Glomerular visceral epithelial cell (primary cell): ENCODE data around the gene SRRD.

ENCODE experiments used
- DNase-seq: peaks from one replicate; pipeline ENCODE4 v3.0.0-alpha.2; 2016; ENCODE audit errors: extremely low spot score

The SRRD gene

DNA sequence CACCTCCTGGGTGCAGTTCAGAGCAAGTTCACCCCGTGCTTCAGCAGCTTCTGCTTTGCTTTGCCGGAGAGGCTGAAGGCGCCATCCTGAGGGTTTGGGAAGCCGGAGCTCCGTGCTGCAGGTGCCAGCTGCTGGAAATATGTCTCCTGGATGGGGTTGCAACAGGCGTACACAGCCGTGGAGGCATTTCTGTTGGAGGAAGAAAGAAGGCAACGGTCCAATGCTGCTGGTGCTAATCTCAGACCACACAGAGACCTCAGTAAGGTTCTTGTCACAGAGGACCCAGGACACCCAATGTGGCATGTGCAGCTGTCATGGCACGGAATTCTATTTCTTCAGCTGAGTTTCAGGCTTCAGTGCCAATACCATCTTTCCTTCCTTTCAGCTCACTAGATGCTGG lies 30.5 kb upstream of the SRRD start:
- no peak for DNase-seq

GRCh38 chr22:26453812-26454500 lies 29.7 kb upstream of the SRRD start:
- no peak for DNase-seq

- DNase-seq = no peak
These were observed 25.9 kb upstream of the SRRD start for GRCh38 chr22:26457661-26458272.

- no peak for DNase-seq
These were observed 23.5 kb upstream of the SRRD start for GRCh38 chr22:26460202-26460601.

DNA sequence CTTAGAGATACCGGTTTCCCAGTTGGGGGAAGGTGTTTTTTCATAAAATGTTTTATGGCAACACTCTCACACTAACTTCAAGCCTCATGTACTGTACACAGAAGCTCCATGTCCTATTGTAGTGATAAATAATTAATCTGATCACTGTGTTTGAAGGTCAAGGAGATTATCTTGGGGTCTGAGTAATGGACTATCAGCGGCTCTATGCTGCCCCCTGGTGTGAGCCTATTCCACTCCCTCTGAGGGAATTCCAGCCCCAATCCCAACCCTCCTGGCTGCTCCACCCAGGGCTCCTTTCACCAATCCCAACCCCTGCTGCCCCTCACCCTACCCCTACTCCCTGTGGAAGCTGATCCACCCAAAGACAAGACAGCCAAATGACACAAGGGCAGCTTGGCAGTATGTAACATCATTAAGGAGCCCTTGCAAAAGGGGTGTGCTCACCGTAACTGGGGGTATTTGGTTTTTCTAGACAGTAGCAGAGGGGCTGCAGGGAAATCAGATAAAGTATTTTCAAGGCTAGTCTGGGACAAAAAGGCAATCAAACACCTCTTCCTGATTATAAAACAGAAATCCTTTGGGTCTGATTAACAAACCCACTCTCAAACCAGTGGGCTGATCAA lies 22.4 kb upstream of the SRRD start:
- DNase-seq = peak; percentile 59

DNA sequence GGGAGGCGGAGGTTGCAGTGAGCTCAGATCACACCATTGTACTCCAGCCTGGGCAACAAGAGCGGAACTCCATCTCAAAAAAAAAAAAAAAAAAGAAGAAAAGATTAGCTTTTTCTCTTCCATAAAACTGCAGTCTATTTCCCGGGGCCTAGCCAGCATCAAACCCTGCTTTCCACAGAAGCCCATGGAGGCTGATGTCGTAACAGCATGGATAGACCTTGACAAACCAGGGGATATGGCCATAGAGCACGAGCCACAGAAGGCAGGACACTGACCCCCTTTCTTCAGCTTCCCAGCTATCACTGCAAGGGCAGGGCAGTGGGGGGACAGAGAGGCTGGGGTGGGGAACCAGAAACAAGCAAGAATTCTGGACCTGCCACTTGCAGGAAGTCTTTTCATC lies 21.6 kb upstream of the SRRD start:
- no peak for DNase-seq

GRCh38 chr22:26462641-26463040 lies 21.0 kb upstream of the SRRD start:
- no peak for DNase-seq

GRCh38 chr22:26463101-26463661 lies 20.5 kb upstream of the SRRD start:
- DNase-seq = no peak

GRCh38 chr22:26463688-26464087 lies 20.0 kb upstream of the SRRD start:
- DNase-seq = no peak

- no peak for DNase-seq
These were observed 19.4 kb upstream of the SRRD start for GRCh38 chr22:26464312-26464711.

- no peak for DNase-seq
These were observed 17.5 kb upstream of the SRRD start for GRCh38 chr22:26466196-26466595.

DNA sequence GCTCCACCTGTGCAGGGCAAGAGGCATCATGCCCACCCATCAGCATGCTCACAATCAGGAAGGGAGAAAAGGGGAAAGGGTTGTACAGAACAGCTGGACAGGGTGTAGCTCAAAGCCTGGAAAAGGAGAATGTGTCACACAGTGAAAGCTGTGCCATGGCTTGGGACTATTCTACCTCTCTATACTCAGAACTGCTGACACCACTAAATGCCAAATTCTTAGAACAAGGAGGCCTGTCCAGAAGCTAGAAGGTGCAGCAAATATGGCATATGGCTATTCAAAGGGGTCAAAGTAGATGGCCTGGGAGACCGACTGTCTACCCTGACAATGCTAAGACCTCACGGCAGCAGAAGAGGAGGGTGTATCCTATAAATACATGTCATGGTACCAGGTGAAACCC lies 12.9 kb upstream of the SRRD start:
- DNase-seq = no peak

- peak; percentile 96 for DNase-seq
These were observed 12.2 kb upstream of the SRRD start for GRCh38 chr22:26471522-26471921.

GRCh38 chr22:26474682-26475081 lies 9.0 kb upstream of the SRRD start:
- DNase-seq = peak; percentile 73

DNA sequence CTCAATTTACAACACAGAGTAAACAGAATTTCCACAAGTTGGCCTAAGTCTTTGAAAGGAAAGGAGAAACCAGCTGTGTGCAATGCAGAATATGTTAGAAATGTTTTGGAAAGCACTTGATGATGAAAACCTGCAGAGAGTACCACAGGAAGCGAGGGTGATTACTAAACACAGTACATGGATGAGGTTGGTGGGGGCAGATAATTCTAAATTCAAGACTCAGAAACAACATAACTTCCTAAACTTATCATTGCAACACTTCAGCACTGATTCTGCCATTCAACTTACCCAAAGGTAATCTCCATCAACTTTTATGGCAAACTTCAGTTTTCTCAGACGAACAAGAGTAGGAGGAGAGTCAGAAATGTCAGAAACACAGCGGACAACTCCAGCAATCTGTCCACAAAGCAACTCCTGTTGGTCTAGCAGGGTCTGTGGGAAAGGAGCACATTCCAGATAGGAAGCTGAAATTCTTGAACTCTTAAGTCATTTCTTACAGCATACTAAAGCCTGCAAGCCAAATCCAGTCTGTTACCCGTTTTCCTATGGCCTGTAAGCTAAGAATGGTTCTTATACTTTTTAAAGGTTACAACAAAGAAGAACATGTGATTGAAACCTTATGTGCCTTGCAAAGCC lies 6.9 kb upstream of the SRRD start:
- DNase-seq = peak; percentile 79

GRCh38 chr22:26477341-26477731 lies 6.3 kb upstream of the SRRD start:
- DNase-seq = no peak

GRCh38 chr22:26479043-26479791 lies 4.5 kb upstream of the SRRD start:
- no peak for DNase-seq

- no peak for DNase-seq
These were observed 3.7 kb upstream of the SRRD start for GRCh38 chr22:26479792-26480610.

DNA sequence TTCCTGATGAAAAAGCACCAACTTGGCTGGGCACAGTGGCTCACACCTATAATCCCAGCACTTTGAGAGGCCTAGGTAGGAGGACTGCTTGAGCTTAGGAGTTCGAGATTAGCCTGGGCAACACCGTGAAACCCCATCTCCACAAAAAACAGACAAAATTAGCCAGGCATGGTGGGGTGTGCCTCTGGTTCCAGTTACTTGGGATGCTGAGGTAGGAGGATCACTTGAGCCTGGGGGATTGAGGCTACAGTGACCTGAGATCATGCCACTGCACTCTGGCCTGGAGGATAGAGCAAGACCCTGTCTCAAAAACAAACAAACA lies 3.1 kb upstream of the SRRD start:
- DNase-seq = no peak

DNA sequence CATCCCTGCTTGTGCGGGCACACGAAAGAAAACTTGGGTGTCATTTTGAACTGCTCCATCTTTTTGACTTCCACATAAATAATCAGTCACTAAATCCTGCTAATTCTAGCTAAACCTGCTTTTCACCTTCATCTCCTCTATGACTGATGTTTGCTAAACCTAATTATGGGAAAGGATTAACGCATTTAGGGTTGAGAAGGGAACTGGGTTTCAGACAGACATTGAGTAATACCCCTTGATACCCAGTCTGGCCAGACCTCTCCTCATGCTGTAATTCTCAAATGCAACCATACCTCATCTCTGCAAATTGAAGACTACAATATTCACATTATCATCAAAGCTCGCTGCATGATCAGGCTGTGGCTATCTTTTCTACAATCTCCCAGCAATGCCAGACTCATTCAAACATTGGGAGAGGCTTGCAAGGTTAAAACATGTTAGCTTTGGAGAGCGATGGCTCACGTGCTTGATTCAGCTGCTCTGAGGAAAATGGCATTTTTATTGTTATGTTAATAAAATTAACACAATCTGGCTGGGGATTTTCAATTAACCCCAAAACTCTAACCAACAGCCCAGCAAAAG lies 2.5 kb upstream of the SRRD start:
- DNase-seq = no peak

DNA sequence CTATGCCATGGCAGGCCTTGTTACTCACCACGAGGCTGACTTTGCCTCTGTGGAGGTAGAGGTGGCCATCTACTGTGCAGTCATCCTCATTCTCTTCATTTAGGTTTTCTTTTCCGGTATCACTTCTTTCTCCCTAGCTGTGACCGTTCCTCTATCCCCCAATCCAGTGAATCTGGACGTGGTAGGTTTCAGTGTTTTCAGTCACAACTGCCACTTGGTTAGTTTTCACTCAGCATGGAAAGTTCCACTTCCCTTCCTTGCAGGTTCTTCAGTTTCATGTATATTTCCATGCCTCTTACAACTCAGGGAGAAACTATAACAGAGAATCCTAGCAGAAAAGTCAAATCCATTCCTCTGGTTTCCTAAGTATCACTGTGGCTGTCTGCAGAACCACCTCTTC lies 2.0 kb upstream of the SRRD start:
- DNase-seq = no peak
